ENCODE measurements around the gene FAM219A.

The FAM219A gene

GRCh38 chr9:34458013-34458958 lies at the start of gene FAM219A, which contains the start of gene DNAI1:
Gene FAM219A, minus strand, starts transcription at chr9:34458570. Its CDS starts 307 bp downstream, at chr9:34458263.
Gene DNAI1, plus strand, starts transcription at chr9:34458805. Its CDS starts 201 bp downstream, at chr9:34459006.
- peak; percentile 100 for DNase-seq (ENCODE audit: low spot score)

GRCh38 chr9:34507966-34508365 lies 49.6 kb upstream of the FAM219A start:
- DNase-seq (ENCODE audit: low spot score) = no peak

GRCh38 chr9:34507556-34507955 lies 49.2 kb upstream of the FAM219A start:
- no peak for DNase-seq (ENCODE audit: low spot score)

DNA sequence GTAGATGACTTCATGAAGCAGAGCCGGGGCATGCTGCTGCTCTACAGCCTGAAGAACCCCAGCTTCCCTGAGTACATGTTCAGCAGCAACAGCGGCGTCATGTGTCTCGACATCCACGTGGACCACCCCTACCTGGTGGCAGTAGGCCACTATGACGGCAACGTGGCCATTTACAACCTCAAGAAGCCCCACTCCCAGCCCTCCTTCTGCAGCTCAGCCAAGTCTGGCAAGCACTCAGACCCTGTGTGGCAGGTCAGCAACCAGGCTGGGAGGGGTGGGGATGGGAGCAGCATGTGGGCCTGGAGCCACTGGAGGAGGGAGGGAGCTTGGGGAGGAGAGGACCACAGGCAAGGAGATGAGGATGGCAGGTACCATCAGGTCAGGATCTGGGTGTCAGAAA lies 48.3 kb upstream of the FAM219A start:
- no peak for DNase-seq (ENCODE audit: low spot score)

- no peak for DNase-seq (ENCODE audit: low spot score)
Measured at GRCh38 chr9:34505370-34506120, 47.2 kb upstream of the FAM219A start.

- no peak for DNase-seq (ENCODE audit: low spot score)
Measured at GRCh38 chr9:34503406-34503805, 45.0 kb upstream of the FAM219A start.

DNA sequence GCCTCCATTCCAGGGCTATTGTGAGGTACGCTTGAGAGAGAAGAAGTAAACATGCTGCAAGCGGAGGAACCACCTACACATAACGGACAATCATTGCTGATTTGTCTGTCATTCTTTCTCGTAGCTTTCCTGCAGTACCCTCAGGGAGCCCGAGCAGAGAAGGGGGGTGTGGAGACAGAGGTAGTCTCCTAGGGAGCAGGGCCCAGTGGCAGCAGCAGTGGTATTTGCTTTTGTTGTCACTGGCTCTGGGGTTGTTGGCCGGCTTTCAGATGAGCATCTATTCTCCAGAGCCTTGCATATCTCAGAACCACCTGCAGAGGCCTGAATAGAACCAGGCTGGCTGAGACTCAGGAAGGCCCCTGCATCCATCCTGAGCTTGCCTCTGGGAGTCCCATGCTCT lies 44.5 kb upstream of the FAM219A start:
- DNase-seq (ENCODE audit: low spot score) = no peak

DNA sequence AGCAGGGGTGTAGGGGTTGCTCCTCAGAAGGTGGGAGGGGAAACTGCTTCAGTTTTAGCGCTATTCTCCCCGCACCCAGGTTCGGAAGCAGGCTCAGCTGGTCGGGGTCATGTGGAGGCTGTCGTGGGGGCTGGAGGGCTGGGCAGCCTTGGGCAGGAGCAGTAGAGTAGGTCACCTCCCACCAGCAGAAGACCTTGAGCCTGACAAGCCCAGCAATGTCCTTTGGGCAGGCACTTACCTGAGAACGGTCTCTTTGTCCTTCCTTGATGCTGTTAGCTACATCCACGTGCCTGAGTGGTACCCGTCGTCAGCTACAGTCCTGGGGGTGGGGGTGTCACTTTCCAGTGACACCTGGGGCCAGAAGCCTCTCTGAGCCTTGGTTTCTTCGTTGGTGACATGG lies 44.1 kb upstream of the FAM219A start:
- DNase-seq (ENCODE audit: low spot score) = no peak

GRCh38 chr9:34501889-34502425 lies 43.6 kb upstream of the FAM219A start:
- peak; percentile 92 for DNase-seq (ENCODE audit: low spot score)

GRCh38 chr9:34501372-34501771 lies 43.0 kb upstream of the FAM219A start:
- DNase-seq (ENCODE audit: low spot score) = no peak

DNA sequence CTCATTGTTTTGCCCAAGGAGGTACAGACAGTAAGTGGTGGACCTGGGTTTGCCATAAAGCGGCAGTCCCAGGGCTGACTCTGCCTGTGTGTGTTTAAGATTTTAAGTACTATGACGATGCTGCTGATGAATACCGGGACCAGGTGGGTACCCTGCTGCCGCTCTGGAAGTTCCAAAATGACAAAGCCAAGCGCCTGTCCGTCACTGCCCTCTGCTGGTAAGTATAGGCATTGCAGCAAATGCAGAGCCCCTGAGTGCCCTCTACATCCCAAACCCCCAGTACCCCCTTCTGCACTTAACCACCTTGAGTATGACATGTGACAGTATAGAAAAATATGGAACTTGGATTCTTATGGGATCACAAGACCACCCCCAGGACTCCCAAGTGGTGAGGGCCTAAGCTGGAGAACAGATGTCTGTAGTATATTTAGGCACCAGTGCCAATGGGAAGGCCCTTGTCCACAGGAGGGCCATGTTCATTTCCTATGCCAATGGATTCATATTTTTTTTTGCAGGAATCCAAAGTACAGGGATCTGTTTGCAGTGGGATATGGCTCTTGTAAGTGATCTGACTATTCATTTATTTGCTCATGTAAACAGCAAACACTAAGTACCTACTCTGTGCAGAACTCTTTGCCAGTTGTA lies 42.4 kb upstream of the FAM219A start:
- DNase-seq (ENCODE audit: low spot score) = peak; percentile 75

DNA sequence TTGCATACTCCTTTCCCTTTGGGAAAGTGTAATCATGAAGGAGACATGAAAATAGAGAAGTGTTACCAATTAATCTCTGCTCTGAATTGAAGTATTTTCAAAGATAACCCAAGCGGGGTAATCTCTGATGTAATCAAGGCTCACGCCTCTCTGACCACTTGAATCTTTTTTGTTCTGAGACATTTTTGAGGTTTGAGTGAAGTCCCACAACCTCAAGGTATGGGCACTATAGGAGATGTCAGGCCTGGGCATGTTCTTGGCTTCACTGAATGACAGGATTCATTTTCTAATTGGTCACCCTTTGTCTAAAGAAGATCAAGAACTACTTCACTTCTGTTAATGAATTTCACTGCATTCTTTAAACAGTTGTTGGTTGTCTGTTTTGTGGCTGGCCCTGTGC lies 40.7 kb upstream of the FAM219A start:
- no peak for DNase-seq (ENCODE audit: low spot score)

DNA sequence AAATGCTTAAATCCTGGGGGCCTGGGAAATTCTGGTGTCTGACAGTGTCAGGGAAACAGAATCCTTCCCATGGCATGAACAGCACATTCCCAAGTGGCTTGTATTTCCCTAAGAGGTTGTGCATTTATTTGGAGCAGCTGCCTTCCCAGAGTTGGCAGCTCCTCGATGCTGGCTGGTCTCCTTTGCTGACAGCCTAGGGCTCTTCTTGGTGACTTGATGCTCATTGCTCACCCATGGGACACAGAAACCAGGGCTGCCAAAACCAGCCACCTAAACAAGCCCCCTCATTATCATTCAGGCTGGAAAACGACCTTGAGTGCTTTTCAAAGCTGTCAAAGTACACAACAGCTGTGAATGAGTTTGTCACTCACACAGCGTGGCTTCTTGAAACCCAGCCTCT lies 40.2 kb upstream of the FAM219A start:
- DNase-seq (ENCODE audit: low spot score) = no peak

DNA sequence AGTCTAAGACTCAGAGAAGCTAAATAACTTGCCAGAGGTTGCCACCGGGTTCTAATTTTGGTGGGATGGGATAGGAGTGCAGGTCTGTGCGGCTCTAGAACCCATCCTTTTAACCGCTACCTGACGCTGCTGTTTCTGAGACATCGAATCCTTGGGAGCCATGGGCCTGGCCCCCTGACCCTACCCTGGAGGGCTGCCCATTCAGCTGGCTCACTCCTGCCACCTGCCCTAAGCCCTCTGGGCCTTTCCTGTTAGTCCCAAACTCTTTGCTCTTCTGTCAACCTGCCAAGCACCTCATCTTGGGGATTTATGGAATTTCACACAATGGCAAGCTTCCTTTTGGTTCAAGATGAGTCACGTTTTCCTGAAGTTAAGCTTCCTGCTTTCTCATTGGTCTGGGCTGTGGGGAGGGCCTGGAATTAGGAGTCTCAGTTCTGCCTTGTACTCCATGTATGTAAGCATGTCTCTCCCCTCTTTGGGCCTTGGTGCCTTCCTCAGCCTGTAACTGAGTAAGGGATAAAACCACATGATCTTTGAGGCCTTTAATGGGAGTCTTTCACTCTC lies 37.9 kb upstream of the FAM219A start:
- DNase-seq (ENCODE audit: low spot score) = no peak

- DNase-seq (ENCODE audit: low spot score) = peak; percentile 65
Measured at GRCh38 chr9:34493972-34494535, 35.7 kb upstream of the FAM219A start.

DNA sequence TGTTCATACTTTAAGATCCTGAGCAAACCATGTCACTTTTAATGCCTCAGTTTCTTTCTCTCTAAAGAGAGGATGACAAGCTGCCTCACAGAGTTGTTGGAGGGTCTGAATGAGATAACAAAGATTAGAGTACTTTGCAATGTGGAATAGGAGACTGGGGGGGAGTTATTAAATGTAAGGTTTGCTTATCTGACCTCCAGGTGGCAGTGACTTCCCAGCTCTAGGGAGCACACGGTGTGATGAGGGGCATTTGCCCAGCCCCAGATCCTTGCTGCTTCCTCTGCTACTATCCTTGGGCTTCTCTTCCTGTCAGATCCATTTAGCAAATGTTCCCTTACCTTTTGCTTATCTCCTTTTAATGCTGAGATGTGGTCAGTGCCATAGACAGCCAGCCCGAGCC lies 33.7 kb upstream of the FAM219A start:
- no peak for DNase-seq (ENCODE audit: low spot score)

GRCh38 chr9:34491596-34491995 lies 33.2 kb upstream of the FAM219A start:
- no peak for DNase-seq (ENCODE audit: low spot score)

DNA sequence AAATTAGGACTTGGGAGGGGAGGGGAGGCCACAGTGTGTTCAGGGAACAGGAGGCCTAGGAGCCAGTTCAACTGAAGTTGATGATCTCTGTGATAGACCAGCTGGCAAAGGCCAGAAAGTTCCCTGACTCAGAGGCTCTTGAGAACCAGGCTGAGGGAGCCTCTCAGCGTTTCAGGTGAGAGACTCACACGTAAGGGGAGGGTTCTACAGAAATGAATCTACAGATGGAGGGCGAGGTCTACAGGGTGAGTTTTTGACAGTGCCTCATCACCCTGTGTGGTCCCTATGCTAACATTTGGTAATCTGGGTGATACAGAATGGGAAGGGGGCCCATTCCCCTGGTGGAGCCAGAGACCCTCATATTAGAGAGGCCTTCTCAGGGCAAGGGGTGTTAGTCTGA lies 32.4 kb upstream of the FAM219A start:
- no peak for DNase-seq (ENCODE audit: low spot score)

DNA sequence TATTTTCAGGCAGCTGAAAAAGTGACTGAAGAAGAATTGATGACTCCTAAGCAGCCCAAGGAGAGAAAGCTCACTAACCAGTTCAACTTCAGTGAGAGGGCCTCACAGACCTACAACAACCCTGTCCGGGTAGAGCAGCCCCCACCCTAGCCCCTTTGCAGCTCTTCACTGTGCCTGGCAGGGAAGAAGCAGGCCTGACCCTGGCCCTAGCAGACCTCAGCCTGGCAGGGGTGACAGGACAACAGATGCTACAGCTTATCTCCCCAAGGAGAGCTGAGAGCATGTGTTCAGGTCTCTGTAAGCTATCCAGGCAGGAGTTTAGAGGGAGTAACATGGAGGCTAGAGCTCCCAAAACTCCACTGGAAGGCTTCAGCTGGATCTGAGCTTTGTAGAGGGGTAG lies 32.0 kb upstream of the FAM219A start:
- DNase-seq (ENCODE audit: low spot score) = no peak

GRCh38 chr9:34486572-34486971 lies 28.2 kb upstream of the FAM219A start:
- no peak for DNase-seq (ENCODE audit: low spot score)

DNA sequence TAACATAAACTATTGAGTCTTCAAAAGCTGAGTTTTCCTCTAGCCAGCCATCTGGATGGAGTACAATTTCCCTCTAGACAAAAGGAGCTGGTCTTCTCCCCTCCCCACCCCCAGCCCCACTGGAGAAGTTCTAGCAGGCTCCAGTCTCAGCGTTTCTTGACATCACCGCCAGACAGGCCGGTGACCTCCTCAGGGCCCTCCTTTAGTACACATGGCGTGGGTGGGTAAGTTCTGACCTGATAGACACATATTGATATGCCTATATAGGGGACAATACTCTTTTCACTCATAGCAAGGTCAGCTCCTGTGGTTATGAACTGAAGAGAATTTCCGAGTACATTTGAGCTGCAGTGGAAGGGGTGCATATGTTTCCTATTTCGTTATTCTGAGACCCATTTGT lies 27.5 kb upstream of the FAM219A start:
- DNase-seq (ENCODE audit: low spot score) = no peak

DNA sequence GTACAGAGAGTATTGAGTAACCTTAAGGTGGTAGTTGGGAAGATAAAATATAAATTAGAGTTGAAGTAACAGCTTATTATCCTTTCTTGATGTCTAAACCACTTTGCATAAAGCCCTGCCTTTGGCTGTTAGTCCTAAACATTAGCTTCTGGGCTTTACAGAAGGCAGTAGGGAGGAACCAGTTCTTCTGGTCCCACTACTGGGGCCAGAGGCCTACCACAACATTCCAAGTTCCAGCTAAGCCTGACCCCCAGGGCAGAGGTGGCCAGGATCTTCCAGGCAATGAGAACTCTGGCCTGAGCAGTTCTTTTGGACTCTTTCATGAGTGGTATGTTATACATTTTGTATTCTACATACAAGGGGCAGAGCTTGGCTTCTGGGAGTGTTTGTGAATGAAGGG lies 26.3 kb upstream of the FAM219A start:
- DNase-seq (ENCODE audit: low spot score) = no peak

Data from COLO829 (cell line).